ENCODE results near the gene MYO1E.

DNA sequence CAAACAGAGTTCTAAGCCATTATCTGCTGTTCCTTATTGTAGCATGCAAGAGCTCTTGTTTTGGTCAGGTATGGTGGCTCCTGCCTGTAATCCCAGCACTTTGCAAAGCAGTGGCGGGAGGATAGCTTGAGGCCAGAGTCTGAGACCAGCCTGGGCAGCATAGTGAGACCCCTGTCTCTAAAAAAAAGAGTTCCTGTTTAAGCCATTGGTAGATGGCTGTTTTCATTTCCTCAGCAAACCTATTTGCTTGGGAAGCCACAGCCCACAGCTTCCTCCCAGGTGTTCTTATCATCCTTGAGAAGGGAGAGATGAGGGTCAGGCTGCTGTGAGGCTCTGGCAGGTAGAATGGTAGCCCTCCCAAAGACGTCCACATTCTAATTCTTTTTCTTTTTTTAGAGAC is 40.9 kb upstream of the MYO1E start:
- TF ChIP-seq, protein P1, sequence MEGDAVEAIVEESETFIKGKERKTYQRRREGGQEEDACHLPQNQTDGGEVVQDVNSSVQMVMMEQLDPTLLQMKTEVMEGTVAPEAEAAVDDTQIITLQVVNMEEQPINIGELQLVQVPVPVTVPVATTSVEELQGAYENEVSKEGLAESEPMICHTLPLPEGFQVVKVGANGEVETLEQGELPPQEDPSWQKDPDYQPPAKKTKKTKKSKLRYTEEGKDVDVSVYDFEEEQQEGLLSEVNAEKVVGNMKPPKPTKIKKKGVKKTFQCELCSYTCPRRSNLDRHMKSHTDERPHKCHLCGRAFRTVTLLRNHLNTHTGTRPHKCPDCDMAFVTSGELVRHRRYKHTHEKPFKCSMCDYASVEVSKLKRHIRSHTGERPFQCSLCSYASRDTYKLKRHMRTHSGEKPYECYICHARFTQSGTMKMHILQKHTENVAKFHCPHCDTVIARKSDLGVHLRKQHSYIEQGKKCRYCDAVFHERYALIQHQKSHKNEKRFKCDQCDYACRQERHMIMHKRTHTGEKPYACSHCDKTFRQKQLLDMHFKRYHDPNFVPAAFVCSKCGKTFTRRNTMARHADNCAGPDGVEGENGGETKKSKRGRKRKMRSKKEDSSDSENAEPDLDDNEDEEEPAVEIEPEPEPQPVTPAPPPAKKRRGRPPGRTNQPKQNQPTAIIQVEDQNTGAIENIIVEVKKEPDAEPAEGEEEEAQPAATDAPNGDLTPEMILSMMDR (IDR thresholded peaks at IDR 0.05) = no peak
- no peak for TF ChIP-seq ZFX (IDR thresholded peaks at IDR 0.05; ENCODE audit: borderline replicate concordance)
